ENCODE data around the gene IGSF6. TPM values are rescaled to one million over a fixed set of nuclear protein-coding genes. Genes with fewer than 3 reads are reported as not detected.

IGSF6 gene
- total RNA-seq, 1 donor from 2014 or later = 88.4 TPM

GRCh38 chr16:21613361-21613760 is 39.0 kb downstream of the IGSF6 start:
- H3K27ac ChIP-seq = no peak overlapping the region
- peaks cover under 1% of the 10 kb centered on the region for H3K36me3 ChIP-seq
- H3K9me3 ChIP-seq = no peaks in the 10 kb centered on the region
- TF ChIP-seq CTCF (IDR thresholded peaks at IDR 0.05) = no peak
- no peaks in the 10 kb centered on the region for H3K27me3 ChIP-seq
- no peak for ATAC-seq
- H3K4me1 ChIP-seq = peaks cover 39% of the 10 kb centered on the region
- intact Hi-C loops (cut with DNase I) = no loop called here
- H3K4me3 ChIP-seq = no peak overlapping the region
- DNase-seq = no peak

DNA sequence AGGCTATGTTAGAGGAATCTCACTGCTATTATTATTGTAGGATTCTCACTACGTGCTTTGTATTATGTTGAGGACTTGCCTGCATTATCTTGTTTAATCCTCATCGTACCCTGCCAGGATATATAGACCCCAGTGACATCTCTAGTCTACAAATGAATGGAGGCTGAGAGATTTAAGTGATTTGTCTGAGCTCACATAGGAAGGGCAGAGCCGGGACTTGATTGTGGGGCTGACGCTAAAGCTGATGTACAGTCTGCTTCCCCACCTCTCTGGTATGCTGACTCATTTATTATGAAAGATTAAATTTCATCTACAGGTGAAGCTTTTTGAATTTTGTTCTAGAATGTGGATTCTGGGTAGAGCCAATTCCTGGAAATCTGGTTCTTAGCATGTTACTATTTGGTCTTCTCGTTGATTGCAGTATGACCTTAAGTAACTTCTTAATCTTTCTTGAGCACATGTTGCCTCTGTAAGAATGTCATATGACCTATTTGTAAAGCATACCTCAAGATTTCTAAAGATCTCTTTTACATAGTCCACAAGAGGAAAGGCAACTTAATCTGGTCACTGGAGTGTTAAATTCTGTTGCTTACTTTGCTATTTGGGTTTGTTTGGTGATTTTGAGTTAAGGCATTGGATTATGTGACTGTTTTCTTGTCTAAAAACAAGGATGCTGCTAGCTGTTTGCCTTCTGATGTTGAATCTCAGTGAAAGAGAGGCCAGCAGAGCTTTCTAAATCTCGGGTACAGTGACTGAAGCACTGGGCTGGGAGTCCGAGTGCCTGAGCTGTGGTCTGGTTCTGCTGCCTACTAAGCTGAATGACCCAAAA is 40.6 kb downstream of the IGSF6 start:
- H3K4me3 ChIP-seq = no peak overlapping the region
- DNase-seq = no peak

GRCh38 chr16:21611198-21611555 is 41.2 kb downstream of the IGSF6 start:
- no peaks in the 10 kb centered on the region for H3K27me3 ChIP-seq
- TF ChIP-seq CTCF (IDR thresholded peaks at IDR 0.05) = no peak
- no peak for DNase-seq
- H3K27ac ChIP-seq = no peak overlapping the region
- H3K4me1 ChIP-seq = peaks cover 50% of the 10 kb centered on the region
- peak; percentile 53 for ATAC-seq
- H3K9me3 ChIP-seq = no peaks in the 10 kb centered on the region
- no peak overlapping the region for H3K4me3 ChIP-seq
- intact Hi-C loops (cut with DNase I) = no loop called here
- H3K36me3 ChIP-seq = no peaks in the 10 kb centered on the region

More for the DNA sequence above, 40.6 kb downstream of the IGSF6 start:
- Histone ChIP-seq H3K36me3 (no peaks in the 10 kb centered on the region), H3K4me1 (peaks cover 49% of the 10 kb centered on the region), H3K9me3 (no peaks in the 10 kb centered on the region), H3K27me3 (no peaks in the 10 kb centered on the region), H3K27ac (peak overlapping the region; percentile 64)
- ATAC-seq = peak; percentile 72
- no peak for TF ChIP-seq CTCF (IDR thresholded peaks at IDR 0.05)
- intact Hi-C loops (cut with DNase I) = no loop called here

DNA sequence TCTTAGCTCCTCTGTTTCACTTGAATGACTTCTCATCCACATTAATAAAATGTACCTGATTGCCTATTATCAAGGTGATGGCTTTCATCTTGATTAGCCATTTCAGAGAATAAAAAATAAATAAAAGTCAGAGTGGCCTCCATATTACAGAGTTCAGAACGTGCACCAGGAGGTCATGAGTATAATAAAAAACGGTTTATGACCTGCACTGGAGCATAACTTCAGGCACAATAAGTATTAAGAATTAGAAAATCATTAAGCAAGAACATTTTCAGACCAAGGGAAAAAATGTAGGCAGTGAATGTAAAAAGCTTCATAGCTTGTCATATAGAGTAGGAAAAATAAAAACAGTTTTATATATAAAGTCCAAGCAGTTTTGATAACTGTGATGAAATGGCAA is 41.6 kb downstream of the IGSF6 start:
- Histone ChIP-seq H3K36me3 (no peaks in the 10 kb centered on the region), H3K27ac (no peak overlapping the region), H3K4me1 (peaks cover 50% of the 10 kb centered on the region), H3K4me3 (no peak overlapping the region), H3K9me3 (no peaks in the 10 kb centered on the region), H3K27me3 (no peaks in the 10 kb centered on the region)
- intact Hi-C loops (cut with DNase I) = no loop called here
- DNase-seq (no peak), ATAC-seq (no peak)
- no peak for TF ChIP-seq CTCF (IDR thresholded peaks at IDR 0.05)

- no peak for TF ChIP-seq CTCF (IDR thresholded peaks at IDR 0.05)
- Histone ChIP-seq H3K27ac (no peak overlapping the region), H3K9me3 (no peaks in the 10 kb centered on the region), H3K4me1 (peaks cover 50% of the 10 kb centered on the region), H3K27me3 (no peaks in the 10 kb centered on the region), H3K36me3 (no peaks in the 10 kb centered on the region), H3K4me3 (no peak overlapping the region)
- ATAC-seq (no peak), DNase-seq (no peak)
- intact Hi-C loops (cut with DNase I) = no loop called here
Observed at GRCh38 chr16:21610006-21610544, 42.3 kb downstream of the IGSF6 start.
